CD4-positive, alpha-beta T cell (primary cell): ENCODE data around the gene CHMP1A. TPM values are rescaled to one million over a fixed set of nuclear protein-coding genes. Genes with fewer than 3 reads are reported as not detected.
"Not testable (repeated sequence)": the region's sequence is repeated elsewhere in the genome, so short reads cannot be mapped to it uniquely, and the experiment has no call there.

Source experiments
- ATAC-seq: fragments of 200-7000 bp; cut with Tn5 transposase; one replicate; pipeline ENCODE4 v1.10.0; 2022; ENCODE audit warnings: mild to moderate bottlenecking; ENCODE audit not compliant: poor library complexity
- CTCF ChIA-PET: fragments of 350-600 bp; sonication (Branson Sonifier 250); formaldehyde crosslinking; loops from one replicate; lab custom pipeline; 2021; ENCODE audit warnings: antibody characterized with exemption, inconsistent platforms; lab: Charles Lee
- POLR2A ChIA-PET: fragments of 350-600 bp; sonication (Branson Sonifier 250); formaldehyde crosslinking; loops from one replicate; lab custom pipeline; 2021; ENCODE audit warnings: antibody characterized with exemption, inconsistent platforms; lab: Charles Lee
- DNase-seq, 14 experiments: peaks; one replicate each; pipeline ENCODE4 v3.0.0-alpha.2; 2013 to 2020; ENCODE audit warnings: mixed read lengths in 2 of 14
- H3K27ac ChIP-seq, 2 donors: one replicate each; pipeline versions ENCODE4 v1.5.1 to v1.7.0; 2013; ENCODE audit warnings: low read length in 2 of 2, low read depth in 1 of 2, mild to moderate bottlenecking in 1 of 2
- H3K27me3 ChIP-seq, 2 experiments: 1 replicate in 1 of 2; 2 replicates in 1 of 2; pipeline versions ENCODE4 v1.6.1 to v1.7.0; 2013; ENCODE audit warnings: low read length in 2 of 2, control low read depth in 1 of 2, mild to moderate bottlenecking in 1 of 2, moderate library complexity in 1 of 2; ENCODE audit not compliant: insufficient read depth in 2 of 2, control insufficient read depth in 1 of 2
- H3K36me3 ChIP-seq: one replicate; pipeline ENCODE4 v1.6.1; 2013; ENCODE audit warnings: low read length, control low read depth; ENCODE audit not compliant: insufficient read depth
- H3K4me1 ChIP-seq: one replicate; pipeline ENCODE4 v1.6.1; 2013; ENCODE audit warnings: low read length, control low read depth; ENCODE audit not compliant: insufficient read depth
- H3K4me3 ChIP-seq: one replicate; pipeline ENCODE4 v1.5.1; 2013; ENCODE audit warnings: mild to moderate bottlenecking, low read length, moderate library complexity
- H3K9me3 ChIP-seq, 2 experiments: 1 replicate in 1 of 2; 2 replicates in 1 of 2; pipeline versions ENCODE4 v1.6.1 to v1.7.0; 2013; ENCODE audit warnings: low read length in 2 of 2, mild to moderate bottlenecking in 2 of 2, control low read depth in 1 of 2, moderate library complexity in 1 of 2; ENCODE audit not compliant: control insufficient read depth in 1 of 2, insufficient read depth in 1 of 2
- H3K27ac Mint-ChIP-seq: one replicate; pipeline ENCODE4 v1.8.0; 2020; ENCODE audit warnings: mixed read lengths
- H3K27me3 Mint-ChIP-seq: one replicate; pipeline ENCODE4 v1.8.0; 2021; ENCODE audit warnings: mixed read lengths
- H3K36me3 Mint-ChIP-seq: one replicate; pipeline ENCODE4 v1.8.0; 2021; ENCODE audit warnings: low read depth, mixed read lengths
- H3K4me1 Mint-ChIP-seq: one replicate; pipeline ENCODE4 v1.8.0; 2021; ENCODE audit warnings: low read depth, mixed read lengths
- H3K4me3 Mint-ChIP-seq: one replicate; pipeline ENCODE4 v1.8.0; 2020; ENCODE audit warnings: mild to moderate bottlenecking, mixed read lengths
- H3K9me3 Mint-ChIP-seq: one replicate; pipeline ENCODE4 v1.8.0; 2020; ENCODE audit warnings: mixed read lengths
- CTCF ChIP-seq: fragments of 200-600 bp; IDR thresholded peaks from one replicate; pipeline ENCODE4 v1.8.0; 2022; ENCODE audit warnings: antibody characterized with exemption, mild to moderate bottlenecking
- intact Hi-C, 2 experiments: fragments of 100-400 bp; cut with DNase I in 1 of 2; cut with micrococcal nuclease in 1 of 2; formaldehyde crosslinking; loops; one replicate each; pipeline versions ENCODE4 v1.15.1 to v1.9.0; 2023 to 2025; cut with DNase I, micrococcal nuclease
- total RNA-seq, 174 experiments: library from RNA in 2 of 174; stranded (reverse) in 2 of 174; gene quantifications; one replicate each; pipeline ENCODE4 v1.2.3 and lab custom pipeline; 2021 to 2026

The CHMP1A gene
- total RNA-seq, 2 experiments from 2014 or later: 54.7 to 55.9 TPM

- ATAC-seq (no peak), DNase-seq (no peak)
- no peaks in the 10 kb centered on the region for H3K36me3 Mint-ChIP-seq
- no peak overlapping the region for H3K27ac ChIP-seq
- peaks cover 0 to 2% of the 10 kb centered on the region in 2 experiments for H3K9me3 ChIP-seq
- no peak overlapping the region for H3K4me3 ChIP-seq
- CTCF ChIA-PET: no interaction called here
- H3K4me1 ChIP-seq: peaks cover 5% of the 10 kb centered on the region
- TF ChIP-seq CTCF: no peak
- no peaks in the 10 kb centered on the region for H3K36me3 ChIP-seq
- H3K27ac Mint-ChIP-seq: no peak overlapping the region
- H3K27me3 ChIP-seq: no peaks in the 10 kb centered on the region
- no peak overlapping the region for H3K4me3 Mint-ChIP-seq
- peaks cover 6% of the 10 kb centered on the region for H3K4me1 Mint-ChIP-seq
- intact Hi-C loops: no loop called here
- H3K27me3 Mint-ChIP-seq: no peaks in the 10 kb centered on the region
- POLR2A ChIA-PET: no interaction called here
- H3K9me3 Mint-ChIP-seq: no peaks in the 10 kb centered on the region
These were observed 14.9 kb upstream of the CHMP1A start for GRCh38 chr16:89672177-89672941.

GRCh38 chr16:89671565-89671964 lies 14.1 kb upstream of the CHMP1A start:
- POLR2A ChIA-PET, intact Hi-C loops: not testable (repeated sequence)

GRCh38 chr16:89670496-89671431 lies 13.3 kb upstream of the CHMP1A start:
- CTCF ChIA-PET: no interaction called here
- Mint-ChIP-seq H3K9me3 (no peaks in the 10 kb centered on the region), H3K36me3 (no peaks in the 10 kb centered on the region), H3K4me1 (peaks cover 6% of the 10 kb centered on the region), H3K27me3 (no peaks in the 10 kb centered on the region), H3K27ac (no peak overlapping the region), H3K4me3 (no peak overlapping the region)
- Histone ChIP-seq H3K36me3 (no peaks in the 10 kb centered on the region), H3K27ac (no peak overlapping the region), H3K4me3 (no peak overlapping the region), H3K27me3 (no peaks in the 10 kb centered on the region), H3K9me3 (no peaks in the 10 kb centered on the region), H3K4me1 (peaks cover 5% of the 10 kb centered on the region)
- DNase-seq: no peak
- intact Hi-C loops: no loop called here
- POLR2A ChIA-PET: no interaction called here
- ATAC-seq: no peak
- no peak for TF ChIP-seq CTCF

More at GRCh38 chr16:89671565-89671964, 14.1 kb upstream of the CHMP1A start:
- H3K27me3 Mint-ChIP-seq, H3K4me3 ChIP-seq, H3K27ac ChIP-seq, ATAC-seq, H3K4me1 Mint-ChIP-seq, H3K36me3 Mint-ChIP-seq, H3K4me3 Mint-ChIP-seq, CTCF ChIA-PET, H3K9me3 ChIP-seq, H3K27me3 ChIP-seq, H3K36me3 ChIP-seq, H3K4me1 ChIP-seq, DNase-seq, H3K9me3 Mint-ChIP-seq, H3K27ac Mint-ChIP-seq: not testable (repeated sequence)
